BJ (cell line): ENCODE results near the gene LPAR2. TPM values are rescaled to one million over a fixed set of nuclear protein-coding genes. Genes with fewer than 3 reads are reported as not detected.

Experiments used
- CTCF ChIA-PET: fragments of 350-600 bp; formaldehyde crosslinking; extraction: SDS; loops from one replicate; lab custom pipeline; 2021; ENCODE audit warnings: antibody characterized with exemption, inconsistent platforms; lab: Yijun Ruan, JAX
- POLR2A ChIA-PET: fragments of 300-600 bp; sonication (Branson Sonifier 250); formaldehyde crosslinking; extraction: SDS; loops from one replicate; lab custom pipeline; 2021; ENCODE audit warnings: antibody characterized with exemption; lab: Charles Lee
- DNase-seq: peaks from one replicate; pipeline ENCODE4 v3.0.0-alpha.2; 2011; ENCODE audit warnings: low read depth
- H3K27me3 ChIP-seq: 2 replicates; pipeline ENCODE4 v1.6.0; 2011; ENCODE audit warnings: low read length; ENCODE audit not compliant: control insufficient read depth, insufficient read depth
- H3K36me3 ChIP-seq: 2 replicates; pipeline ENCODE4 v1.5.1; 2011; ENCODE audit warnings: low read length; ENCODE audit not compliant: control insufficient read depth, insufficient read depth
- H3K4me3 ChIP-seq: 2 replicates; pipeline ENCODE4 v1.5.1; 2011; ENCODE audit warnings: low read depth, mild to moderate bottlenecking, control low read depth, low read length
- polyA plus RNA-seq: library from polyadenylated mRNA; depleted of rRNA; stranded (reverse); fragments of >200 nt; gene quantifications from 2 replicates; pipeline ENCODE4 v1.2.3, GENCODE V29; 2011
- TF ChIP-seq, protein P1 (sequence below): IDR thresholded peaks from 2 replicates; pipeline ENCODE4 v1.5.1; 2011; ENCODE audit warnings: low read depth, mild to moderate bottlenecking, control low read depth, inconsistent platforms, low read length, moderate library complexity; ENCODE audit not compliant: insufficient read depth

The LPAR2 gene
- polyA plus RNA-seq, 1 experiment = 2.1 TPM

DNA sequence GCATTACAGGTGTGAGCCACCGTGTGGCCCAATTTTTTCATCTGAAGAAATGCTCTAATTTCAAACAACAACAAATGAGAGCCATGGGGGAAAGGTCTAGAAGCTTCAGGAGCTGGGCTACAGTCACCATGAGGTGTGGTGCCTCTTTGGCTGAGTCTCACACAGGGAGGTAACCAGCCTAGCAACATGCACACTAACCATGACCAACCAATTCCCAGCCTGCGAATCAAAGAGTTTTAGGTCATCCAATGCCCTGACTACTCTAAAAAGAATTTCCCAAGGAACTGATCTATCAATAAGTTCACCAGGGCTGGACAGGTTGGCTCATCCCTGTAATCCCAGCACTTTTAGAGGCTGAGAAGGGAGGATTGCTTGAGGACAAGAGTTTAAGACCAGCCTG is 39.5 kb downstream of the LPAR2 start:
- CTCF ChIA-PET = interaction anchor here (1.5 kb wide), 1 partner anchor 34 kb away, joined by 7 read pairs; no protein-coding TSS in a partner anchor
- POLR2A ChIA-PET = no interaction called here
- no peak overlapping the region for H3K4me3 ChIP-seq
- TF ChIP-seq, protein P1, sequence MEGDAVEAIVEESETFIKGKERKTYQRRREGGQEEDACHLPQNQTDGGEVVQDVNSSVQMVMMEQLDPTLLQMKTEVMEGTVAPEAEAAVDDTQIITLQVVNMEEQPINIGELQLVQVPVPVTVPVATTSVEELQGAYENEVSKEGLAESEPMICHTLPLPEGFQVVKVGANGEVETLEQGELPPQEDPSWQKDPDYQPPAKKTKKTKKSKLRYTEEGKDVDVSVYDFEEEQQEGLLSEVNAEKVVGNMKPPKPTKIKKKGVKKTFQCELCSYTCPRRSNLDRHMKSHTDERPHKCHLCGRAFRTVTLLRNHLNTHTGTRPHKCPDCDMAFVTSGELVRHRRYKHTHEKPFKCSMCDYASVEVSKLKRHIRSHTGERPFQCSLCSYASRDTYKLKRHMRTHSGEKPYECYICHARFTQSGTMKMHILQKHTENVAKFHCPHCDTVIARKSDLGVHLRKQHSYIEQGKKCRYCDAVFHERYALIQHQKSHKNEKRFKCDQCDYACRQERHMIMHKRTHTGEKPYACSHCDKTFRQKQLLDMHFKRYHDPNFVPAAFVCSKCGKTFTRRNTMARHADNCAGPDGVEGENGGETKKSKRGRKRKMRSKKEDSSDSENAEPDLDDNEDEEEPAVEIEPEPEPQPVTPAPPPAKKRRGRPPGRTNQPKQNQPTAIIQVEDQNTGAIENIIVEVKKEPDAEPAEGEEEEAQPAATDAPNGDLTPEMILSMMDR = no peak
- no peaks in the 10 kb centered on the region for H3K27me3 ChIP-seq
- DNase-seq = no peak
- no peaks in the 10 kb centered on the region for H3K36me3 ChIP-seq

- DNase-seq = no peak
- no peaks in the 10 kb centered on the region for H3K27me3 ChIP-seq
- CTCF ChIA-PET = interaction anchor here (1.5 kb wide), 1 partner anchor 34 kb away, joined by 3 read pairs; no protein-coding TSS in a partner anchor
- TF ChIP-seq, protein P1 = no peak
- POLR2A ChIA-PET = no interaction called here
- no peak overlapping the region for H3K4me3 ChIP-seq
- no peaks in the 10 kb centered on the region for H3K36me3 ChIP-seq
These were observed 40.2 kb downstream of the LPAR2 start for GRCh38 chr19:19587771-19588170.

DNA sequence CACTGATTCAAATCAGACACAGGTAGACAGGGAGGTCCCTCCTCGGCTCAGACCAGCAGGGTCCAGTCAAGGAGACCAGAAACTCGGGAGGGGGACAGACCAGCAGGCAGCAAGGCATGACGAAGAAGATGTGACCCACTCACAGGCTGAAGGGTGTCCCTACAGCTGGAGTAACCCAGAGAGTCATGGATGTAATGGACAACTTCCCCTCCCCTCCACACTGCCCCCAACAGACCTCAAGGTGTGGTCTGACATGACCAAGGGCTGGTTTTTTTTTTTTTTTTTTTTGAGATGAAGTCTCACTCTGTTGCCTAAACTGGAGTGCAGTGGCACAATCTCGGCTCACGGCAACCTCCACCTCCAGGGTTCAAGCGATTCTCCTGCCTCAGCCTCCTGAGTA is 43.7 kb downstream of the LPAR2 start:
- Histone ChIP-seq H3K27me3 (no peaks in the 10 kb centered on the region), H3K36me3 (no peaks in the 10 kb centered on the region), H3K4me3 (no peak overlapping the region)
- ChIA-PET CTCF (interaction anchor here (2.1 kb wide), 1 partner anchor 52 kb away, joined by 5 read pairs; no protein-coding TSS in a partner anchor), POLR2A (no interaction called here)
- DNase-seq = no peak
- TF ChIP-seq, protein P1 = no peak

- no peak for DNase-seq
- CTCF ChIA-PET = interaction anchor here (2.3 kb wide), 1 partner anchor 29 kb away, joined by 10 read pairs; no protein-coding TSS in a partner anchor
- POLR2A ChIA-PET = no interaction called here
- TF ChIP-seq, protein P1 = no peak
- H3K4me3 ChIP-seq = no peak overlapping the region
- no peaks in the 10 kb centered on the region for H3K27me3 ChIP-seq
- no peaks in the 10 kb centered on the region for H3K36me3 ChIP-seq
These were observed 45.5 kb downstream of the LPAR2 start for GRCh38 chr19:19582471-19582870.

DNA sequence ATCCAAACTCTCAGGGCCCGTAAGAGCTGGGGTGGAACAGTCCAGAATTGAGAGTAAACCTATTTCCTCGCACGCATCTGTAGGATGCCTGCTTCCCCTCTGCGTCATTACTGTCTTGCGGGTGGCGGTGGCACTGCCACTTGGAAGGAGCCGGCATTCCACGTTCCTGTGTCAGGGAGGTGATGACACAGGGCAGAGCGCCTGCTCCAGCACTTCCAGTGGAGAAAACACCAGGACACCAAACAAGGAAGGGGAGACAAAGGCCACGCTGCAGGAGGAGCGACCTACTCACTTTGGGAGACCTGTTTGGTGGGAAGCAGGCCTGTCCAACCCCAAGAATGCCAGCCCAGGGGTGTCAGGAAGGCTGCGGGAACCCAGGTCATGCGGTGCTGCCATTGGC is 46.6 kb downstream of the LPAR2 start:
- TF ChIP-seq, protein P1 = no peak
- Histone ChIP-seq H3K27me3 (no peaks in the 10 kb centered on the region), H3K36me3 (no peaks in the 10 kb centered on the region), H3K4me3 (no peak overlapping the region)
- ChIA-PET CTCF (interaction anchor here (1.1 kb wide), 1 partner anchor 26 kb away, joined by 4 read pairs; no protein-coding TSS in a partner anchor), POLR2A (no interaction called here)
- no peak for DNase-seq
